Stromal cell of bone marrow (primary cell): ENCODE measurements around the gene RNF112.
A peak's percentile ranks its signal among the peaks of the same experiment; 100 is the strongest.

Experiments used
- DNase-seq: peaks from one replicate; pipeline ENCODE4 v3.0.0-alpha.2; 2012; ENCODE audit warnings: low read depth

Gene RNF112

DNA sequence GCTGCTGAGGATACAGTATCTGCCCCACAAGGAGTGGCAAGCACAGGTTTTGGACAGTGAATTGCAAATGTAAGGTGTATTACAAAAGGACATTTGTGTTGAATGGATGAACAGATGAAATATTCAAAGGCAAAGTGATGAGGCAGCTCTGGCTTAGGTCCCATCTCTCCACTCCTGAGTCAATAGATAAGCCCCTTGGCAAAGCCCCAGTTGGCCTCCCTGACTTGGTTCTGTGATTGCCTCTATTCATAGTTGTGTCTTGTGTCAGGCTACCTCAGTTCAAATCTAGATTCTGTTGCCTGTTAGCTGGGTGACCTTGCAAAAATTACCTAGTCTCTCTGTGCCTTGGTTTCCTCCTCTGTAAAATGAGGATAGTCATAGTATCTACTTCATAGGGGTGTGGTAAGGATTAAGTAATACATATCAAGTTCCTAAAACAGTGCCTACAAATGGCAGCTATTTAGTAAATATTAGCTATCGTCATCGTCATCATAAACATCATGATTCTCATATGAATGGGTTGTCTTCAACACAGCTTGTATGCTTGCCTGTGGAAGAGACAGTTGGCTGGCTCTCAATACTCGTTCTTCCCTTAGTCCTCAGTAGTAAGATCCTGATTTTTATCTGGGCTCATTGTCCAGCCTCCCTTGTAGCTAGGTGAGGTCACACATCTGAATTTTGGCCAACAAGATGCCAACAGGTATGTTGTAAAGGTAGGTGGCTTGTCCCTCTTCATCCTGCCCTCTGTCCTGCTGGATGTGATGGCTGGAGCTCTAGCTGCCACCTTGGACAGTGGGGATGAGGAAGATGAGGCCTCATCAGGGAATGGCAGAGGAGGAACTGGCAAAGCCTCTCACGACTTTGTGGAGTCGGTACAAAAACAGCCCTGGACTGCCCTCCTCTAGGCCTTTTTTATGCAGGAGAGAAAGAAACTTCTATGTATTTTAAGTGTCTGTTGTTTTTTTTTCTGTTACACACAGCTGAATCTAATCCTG lies 21.9 kb upstream of the RNF112 start:
- DNase-seq, result no peak

DNA sequence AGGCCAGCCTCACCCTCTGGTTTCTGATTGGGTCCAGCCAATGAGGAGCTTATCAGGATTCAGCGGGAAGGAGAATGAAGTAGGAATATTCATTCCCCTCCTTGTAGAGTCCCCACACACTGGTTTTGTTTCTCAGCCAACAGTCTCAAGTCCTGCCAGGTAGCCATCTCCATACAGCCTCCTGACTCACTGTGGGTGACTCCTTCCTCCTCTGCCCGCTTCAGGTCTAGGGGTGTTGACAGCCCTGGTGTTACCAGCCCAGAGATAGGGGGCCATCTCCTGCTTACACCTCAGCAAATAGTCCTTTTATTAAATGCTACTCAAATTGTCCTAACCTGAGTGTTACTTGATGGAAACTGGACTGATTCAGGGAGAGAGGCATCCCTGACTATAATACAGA lies 20.1 kb upstream of the RNF112 start:
- DNase-seq, result no peak

DNA sequence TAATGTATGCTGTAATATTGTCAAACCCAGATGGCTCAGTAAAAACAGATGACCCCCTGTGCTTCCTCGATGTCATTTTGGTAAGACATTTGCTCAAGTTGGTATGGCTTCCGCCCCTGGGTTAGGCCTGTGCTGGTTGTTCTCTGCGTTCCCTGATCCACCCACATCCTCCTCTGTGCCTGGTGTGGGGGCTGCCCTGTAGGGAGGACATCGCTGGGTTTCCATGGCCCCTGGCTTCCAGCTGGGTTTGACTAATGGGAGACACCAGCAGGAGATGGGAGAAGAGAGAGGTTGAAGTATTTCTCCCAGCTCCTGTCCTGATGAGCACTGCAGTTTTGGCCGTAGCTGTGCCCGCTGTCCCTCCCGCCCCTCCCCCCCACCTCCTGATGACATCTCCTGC lies 19.6 kb upstream of the RNF112 start:
- DNase-seq, result no peak

DNA sequence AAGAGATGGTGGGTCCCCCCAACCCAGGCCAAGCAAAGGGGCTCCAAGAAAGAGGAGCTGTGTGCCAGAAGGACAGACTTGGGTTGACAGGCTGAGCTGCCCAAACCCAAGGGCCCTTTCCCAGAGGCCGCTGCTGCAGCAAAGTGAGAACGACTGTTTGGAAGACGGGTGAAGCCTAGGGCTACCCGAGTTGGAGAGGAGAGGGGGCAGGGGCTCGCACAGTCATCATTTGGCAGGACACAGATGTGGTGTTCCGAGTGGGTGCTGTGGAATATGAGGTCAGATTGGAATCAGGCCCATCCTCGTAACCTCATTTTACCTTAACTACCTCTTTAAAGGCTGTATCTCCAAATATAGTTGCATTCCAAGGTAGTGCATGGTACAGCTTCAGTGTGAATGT lies 18.7 kb upstream of the RNF112 start:
- DNase-seq, result no peak

DNA sequence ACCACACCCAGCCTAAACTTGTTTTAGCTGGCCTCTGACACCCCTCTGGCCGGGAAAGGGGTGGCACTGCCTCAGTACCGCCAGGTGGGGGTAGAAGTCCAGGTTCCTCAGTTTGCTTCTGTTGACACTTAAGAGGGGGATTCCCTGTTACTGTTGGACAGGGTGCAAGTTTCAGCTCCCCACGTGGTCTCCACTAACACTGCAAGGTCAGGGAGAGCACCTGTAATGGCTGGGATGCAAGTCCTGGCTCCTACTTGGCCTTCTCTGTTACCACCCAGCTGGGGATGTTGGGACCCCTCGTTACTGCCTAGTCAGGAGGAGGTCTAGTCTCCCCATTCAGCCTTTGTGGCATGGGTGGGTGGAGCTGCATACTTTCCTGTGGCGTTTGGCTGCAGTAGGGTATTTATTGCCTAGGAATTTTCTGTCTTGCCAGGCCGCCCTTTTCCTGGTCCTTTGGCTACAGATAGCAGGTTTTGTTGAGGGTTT lies 13.4 kb upstream of the RNF112 start:
- no peak for DNase-seq

DNA sequence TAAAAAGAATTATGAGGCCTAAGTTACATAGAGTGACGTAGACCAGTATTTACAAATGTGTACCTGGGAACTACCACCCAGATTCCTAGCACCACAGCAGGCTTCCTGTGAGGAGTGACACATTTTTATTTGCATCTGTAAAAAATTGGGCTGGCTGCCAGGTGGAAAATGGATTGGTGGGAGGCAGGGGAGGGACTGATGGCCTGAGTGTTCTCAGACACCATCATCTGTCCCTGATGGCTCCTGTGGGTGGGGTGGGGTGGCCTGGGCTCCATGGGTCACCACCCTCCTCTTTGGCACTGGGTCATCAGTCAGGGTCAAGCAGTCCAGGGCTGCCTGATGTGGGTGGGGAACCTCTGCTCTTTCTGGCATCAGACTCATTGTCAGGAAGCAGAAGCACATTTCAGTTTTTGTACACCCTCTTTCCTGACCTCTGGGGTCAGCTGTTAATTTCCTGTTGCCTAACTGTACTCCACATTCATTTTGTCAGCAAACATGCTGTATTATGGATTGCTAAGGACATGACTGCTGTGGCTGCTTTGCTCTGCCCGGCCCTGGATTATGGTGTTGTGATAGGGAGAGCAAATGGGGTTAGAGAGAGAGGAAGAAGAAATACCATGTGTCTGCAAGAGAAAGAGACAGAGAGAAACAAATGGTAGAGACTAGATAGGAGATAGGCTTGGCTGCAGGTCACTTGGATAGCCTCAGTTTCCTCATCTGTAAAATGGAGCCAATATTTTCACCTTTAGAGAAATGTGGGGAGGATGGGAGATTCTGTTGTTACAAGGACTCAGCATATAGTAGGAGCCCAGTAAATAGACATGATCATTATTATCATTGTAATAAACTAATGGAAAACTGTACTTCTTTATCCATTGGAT lies 12.5 kb upstream of the RNF112 start:
- DNase-seq, result peak; percentile 44

DNA sequence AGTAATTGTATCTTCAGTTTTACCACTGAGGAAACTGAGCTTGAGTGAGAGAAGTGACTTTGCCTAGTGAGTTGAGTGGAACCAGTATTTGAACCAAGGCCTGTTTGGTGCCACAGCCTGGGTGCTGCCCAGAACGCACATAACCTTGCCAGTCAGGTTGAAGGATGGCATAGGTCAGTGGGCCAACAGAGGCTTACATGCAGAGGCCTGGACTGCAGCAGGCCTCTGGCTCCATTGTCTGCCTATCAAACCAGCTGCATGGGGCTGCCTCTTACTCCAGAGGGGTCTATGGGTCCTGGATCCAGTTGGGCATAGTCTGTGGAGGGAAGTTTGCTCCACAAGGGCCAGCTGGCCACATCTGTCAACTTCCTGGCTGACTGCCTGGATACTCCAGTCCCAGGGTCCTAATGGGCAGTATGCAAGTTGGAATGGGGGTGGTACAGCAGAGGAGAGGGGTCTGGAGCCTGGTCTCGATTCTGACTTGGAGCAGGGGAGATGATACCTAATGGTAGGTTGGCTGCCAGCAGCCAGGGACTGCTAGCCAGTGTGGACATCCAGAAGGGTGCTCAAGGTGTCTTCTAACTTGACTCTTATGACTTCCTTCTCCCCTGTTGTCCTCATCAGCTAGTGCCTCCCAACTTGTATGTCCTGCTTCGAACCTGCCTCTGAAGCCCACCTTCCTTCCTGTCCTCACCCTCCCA lies 11.1 kb upstream of the RNF112 start:
- DNase-seq, result no peak

DNA sequence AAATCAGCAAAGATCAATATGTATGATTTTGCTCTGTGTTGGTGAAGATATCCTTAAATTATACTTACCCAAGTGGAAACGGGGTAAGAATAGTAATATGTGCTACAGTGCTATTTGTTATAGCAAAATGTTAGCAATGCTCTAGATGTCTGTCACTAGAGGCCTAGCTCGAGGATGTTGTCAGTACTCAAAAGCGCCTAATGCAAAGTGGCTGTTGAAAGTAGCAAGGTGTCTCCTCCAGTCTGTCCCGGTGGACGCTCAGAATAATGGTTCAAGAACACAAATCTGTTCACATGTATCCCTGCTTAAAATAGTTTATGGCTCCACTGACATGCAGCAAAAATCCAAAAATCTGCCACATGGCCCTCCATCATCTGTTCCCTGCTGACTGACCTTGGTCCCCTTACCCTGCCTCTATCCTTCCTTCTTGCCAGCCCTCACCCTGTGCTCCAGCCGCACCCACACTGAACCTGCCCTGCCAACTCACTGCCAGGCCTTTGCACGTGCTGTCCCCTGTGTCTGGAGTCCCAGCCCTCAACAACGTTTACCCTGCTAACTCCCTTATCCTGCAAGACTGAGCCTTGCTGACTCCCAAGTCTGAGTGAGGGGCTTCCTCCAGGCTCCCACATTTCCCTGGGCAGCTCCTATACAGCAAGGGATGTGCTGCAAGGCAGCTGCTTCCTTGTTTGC lies 9.6 kb upstream of the RNF112 start:
- no peak for DNase-seq

DNA sequence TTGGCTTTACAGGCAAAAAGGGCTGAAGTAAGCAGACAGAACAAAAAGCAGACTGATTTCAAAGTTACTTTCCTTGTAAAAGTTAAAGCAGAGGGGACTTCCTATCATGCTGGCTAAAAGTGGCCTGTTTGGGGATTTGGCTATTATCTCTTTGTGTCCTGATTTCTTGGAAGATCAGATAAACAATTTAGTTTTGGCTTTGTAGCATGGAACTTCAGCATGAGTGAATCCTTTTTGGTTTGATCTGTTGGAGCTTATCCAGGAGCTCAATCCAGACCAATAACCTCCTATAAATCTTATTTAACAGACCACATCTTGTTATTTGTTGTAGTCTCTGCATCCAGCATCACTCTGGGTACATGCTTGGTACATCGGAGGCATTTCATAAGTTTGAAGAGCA lies 8.9 kb upstream of the RNF112 start:
- no peak for DNase-seq

DNA sequence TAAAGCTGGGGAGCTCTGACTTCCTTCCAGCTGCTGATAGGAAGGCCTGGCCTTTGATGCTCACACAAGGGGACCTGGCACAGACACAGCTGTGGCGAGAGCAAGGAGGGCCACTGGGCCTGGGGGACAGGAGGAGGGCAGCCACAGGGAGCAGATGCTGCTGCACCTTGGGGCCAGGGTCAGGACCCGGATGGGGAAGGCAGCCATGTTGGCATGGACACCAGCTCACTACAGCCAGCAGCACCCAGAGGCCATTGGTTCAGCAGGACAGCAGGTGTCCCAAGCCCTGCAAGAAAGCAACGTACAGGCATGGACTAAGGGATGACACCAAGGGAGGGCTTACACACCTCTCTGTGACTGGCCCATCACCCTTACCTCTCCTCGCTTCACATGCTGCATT lies 8.0 kb upstream of the RNF112 start:
- no peak for DNase-seq

DNA sequence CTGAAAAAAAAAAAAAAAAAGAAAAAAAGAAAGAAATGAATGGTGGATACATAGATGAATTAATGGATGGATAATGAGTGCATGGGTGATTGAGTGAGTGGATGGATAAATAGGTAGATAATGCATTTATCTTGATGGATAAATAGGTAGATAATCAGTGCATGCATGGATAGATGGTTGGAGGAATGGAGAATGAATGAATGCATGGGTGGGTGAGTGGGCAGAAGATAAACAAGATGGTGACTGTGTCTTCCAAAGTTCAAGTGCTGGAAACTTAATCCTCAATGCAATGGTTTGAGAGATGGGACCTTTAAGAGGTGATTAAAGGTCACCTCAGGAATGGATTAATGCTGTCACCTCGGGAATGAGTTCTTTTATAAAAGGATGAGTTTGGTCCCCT lies 6.8 kb upstream of the RNF112 start:
- DNase-seq, result no peak

DNA sequence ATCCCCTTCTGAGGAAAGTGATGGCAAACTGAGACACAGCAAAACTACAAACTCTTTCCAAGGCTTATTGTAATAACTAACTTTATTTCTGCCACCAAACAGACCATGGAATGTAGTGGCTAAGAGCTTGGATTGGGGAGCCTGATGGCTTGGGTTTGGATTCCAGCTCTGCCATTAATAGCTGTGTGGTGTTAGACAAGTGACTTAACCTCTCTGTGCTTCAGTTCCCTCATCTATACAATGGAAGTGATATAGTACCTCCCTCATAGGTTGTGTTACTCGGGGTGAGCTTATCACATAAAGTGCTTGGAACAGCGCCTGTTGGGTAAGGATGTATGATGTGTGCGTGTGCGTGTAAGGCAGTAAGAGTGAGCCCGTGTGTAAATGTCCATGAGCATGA lies 5.9 kb upstream of the RNF112 start:
- DNase-seq, result no peak

DNA sequence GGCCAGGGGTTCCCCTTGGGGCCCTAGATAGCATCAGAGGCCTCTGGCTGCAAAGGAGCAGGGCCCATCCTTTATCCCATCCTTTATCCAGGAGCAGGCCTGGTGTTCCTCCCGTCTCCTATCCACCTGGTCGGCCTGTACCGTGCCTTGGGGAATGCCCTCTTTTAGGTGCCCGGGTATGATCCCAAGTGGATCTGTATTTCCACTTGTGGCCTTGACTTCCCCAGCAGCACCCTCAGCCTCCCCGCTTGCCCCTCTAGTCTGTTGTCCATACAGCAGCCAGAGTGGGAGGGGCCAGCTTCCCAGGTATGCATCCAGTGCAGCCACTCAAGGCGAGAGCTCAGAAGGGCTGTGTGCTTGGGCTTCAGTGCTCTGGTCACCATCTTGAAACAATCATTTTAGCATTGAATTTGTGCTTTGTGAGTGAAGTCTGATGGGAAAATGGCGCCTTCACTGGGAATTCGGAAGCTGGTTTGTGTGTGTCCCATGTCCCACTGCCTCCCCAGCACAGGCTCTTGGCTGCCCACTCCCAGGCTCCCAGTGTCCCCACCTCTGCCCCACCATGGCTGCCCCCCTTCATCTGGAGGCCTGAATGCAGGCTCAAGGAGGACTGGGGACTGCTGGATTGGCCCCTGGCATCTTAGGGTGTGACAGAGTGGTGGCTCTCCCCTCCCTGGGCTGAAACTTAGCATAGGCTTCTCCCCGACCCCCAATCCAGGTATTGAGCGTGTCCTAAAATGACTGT lies 3.3 kb upstream of the RNF112 start:
- DNase-seq, result no peak

DNA sequence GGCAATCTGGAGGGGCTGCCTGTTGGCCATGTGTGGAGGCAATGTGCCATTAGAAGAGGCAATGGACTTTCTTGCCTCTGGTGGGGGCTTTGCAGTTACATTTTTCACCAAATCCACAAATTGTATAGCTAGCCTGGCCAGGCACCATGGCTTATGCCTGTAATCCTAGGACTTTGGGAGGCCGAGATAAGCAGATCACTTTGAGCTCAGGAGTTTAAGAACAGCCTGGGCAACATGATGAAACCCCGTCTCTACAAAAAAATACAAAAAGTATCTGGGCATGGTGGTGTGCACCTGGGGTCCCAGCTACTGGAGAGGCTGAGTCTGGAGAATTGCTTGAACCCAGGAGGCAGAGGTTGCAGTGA lies 2.7 kb upstream of the RNF112 start:
- DNase-seq, result no peak

DNA sequence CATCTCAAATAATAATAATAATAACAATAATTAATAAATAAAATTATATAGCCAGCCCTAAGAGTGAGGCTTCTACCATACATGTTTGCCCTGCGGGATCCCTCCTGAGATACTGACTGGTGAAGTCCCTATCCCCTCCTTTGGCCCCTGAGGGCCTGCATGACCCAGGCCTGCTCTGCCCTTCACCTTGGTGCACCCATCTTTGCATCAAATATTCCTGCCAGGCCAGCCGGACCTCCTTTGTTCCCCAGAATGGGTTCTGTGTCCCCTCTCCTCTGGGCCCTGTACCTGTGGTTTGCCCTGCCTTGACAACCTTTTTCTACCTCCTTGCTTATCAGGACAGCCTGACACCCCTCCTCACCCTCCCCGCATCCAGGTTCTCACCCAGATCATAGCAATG lies 2.0 kb upstream of the RNF112 start:
- no peak for DNase-seq

DNA sequence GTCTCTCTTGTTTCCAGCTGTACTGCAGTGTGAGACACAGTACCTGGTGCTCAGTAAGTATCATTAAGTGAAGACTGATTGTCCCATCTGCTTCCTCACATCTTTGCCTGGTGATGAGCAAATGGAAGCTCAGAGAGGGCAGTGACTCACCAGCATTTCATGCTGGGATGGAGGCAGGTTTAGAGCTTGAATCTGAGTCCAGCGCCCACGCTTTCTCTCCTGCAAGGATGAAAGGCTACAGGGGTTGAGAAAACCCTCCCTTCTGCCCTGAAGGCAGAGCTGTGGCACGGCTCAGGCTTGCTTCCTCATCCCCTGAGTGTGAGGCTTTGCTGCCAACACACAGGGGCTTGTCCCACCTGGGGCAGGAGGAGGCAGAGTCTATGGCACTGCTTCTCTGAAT lies 1.5 kb upstream of the RNF112 start:
- DNase-seq, result no peak

DNA sequence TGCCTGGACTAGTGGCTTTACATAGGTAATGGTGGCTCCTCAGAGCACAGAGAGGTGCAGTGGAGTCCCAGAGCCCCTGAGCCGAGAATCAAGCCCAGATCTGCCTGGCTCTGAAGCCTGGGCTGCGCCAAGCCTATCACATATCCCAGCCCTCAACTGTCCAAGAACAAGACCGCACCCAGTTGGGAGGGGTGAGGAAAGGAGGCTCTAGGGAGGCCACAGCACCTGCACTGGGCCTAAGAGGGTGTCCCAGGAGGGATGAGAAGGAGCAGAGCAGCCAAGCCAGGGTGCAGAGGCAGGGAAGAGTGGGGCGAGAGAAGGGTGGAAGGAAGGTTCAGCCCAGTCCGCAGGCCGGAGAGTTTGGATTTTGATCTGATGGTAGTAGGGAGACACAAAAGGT lies 941 bp upstream of the RNF112 start:
- no peak for DNase-seq

DNA sequence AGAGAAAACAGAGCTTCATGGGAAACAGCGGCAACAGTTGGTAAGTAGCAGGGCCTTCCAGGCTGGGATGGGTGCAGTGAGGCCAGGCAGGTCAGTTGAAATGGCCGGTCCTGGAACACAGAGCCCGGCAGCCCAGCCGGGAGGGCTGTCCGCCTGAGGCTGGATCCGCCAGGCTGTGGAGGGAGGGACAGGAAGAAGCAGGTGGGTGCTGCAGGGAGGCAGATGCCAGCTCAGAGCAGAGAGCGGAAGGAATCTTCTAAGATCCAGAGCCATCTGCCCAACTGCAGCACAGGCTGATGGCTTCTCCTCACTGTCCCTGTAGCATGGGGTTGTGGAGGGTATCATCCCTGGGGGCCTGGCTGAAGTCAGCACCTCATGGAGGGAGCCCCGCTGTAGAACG lies 599 bp downstream of the RNF112 start:
- no peak for DNase-seq

DNA sequence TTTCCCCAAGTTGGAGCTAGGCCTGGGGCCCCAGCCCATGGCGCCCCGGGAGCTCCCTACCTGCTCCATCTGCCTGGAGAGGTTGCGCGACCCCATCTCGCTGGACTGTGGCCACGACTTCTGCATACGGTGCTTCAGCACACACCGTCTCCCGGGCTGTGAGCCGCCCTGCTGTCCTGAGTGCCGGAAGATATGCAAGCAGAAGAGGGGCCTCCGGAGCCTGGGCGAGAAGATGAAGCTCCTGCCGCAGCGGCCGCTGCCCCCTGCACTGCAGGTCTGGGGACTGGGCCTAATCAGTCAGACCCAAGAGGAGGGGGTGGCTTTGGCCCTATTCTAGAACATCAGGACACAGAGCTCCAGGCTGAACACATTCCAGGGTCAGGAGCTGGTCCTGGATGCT lies 1.5 kb downstream of the RNF112 start:
- DNase-seq, result no peak

DNA sequence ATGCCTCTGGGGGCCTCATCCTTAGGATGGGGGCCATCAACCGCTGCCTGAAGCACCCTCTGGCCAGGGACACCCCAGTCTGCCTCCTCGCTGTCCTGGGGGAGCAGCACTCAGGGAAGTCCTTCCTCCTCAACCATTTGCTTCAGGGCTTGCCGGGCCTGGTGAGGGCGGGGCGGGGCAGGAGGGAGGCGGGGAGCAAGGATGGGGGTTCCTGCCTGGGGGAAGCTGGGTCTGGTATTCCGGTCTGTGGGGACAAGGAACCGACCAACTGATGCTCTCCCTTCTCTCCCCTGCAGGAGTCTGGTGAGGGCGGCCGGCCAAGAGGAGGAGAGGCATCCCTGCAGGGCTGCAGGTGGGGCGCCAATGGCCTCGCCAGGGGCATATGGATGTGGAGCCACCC lies 2.0 kb downstream of the RNF112 start:
- DNase-seq, result no peak

DNA sequence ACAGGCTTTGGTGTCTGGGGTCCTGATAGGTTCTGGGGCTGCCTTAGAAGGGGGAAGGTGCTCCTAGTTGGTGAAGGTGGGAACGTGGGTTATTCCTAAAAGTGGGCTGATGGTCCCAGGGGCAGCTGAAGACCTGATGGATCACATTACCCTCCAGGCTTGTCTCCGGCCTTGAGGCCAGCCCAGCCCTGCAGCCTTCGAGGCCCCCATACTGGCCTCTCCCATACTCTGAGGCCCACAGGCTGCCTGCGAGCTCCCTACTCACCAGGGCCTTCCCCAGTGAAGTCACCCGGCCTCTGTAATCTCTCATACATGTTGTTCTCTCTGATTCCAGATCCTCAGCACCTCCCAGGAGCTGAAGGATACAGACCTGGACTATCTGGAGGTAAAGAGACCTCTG lies 2.7 kb downstream of the RNF112 start:
- no peak for DNase-seq
